GM12875 (cell line): Measurements from ENCODE around the gene HS2ST1.

Experiments used
- H3K4me3 ChIP-seq: one replicate; pipeline ENCODE4 v1.5.1; 2011; ENCODE audit warnings: low read depth, low read length, control low read depth
- TF ChIP-seq, protein P1 (sequence below): IDR thresholded peaks from 2 replicates; pipeline ENCODE4 v1.5.1; 2011; ENCODE audit warnings: low read depth, mild to moderate bottlenecking, control low read depth, inconsistent platforms, low read length, moderate library complexity, borderline replicate concordance; ENCODE audit not compliant: insufficient read depth

HS2ST1 gene

GRCh38 chr1:87149241-87150041, 235.0 kb downstream of the HS2ST1 start:
- TF ChIP-seq, protein P1, sequence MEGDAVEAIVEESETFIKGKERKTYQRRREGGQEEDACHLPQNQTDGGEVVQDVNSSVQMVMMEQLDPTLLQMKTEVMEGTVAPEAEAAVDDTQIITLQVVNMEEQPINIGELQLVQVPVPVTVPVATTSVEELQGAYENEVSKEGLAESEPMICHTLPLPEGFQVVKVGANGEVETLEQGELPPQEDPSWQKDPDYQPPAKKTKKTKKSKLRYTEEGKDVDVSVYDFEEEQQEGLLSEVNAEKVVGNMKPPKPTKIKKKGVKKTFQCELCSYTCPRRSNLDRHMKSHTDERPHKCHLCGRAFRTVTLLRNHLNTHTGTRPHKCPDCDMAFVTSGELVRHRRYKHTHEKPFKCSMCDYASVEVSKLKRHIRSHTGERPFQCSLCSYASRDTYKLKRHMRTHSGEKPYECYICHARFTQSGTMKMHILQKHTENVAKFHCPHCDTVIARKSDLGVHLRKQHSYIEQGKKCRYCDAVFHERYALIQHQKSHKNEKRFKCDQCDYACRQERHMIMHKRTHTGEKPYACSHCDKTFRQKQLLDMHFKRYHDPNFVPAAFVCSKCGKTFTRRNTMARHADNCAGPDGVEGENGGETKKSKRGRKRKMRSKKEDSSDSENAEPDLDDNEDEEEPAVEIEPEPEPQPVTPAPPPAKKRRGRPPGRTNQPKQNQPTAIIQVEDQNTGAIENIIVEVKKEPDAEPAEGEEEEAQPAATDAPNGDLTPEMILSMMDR: no peak
- H3K4me3 ChIP-seq: no peak overlapping the region

GRCh38 chr1:87150143-87150542, 235.7 kb downstream of the HS2ST1 start:
- TF ChIP-seq, protein P1: no peak
- no peak overlapping the region for H3K4me3 ChIP-seq

DNA sequence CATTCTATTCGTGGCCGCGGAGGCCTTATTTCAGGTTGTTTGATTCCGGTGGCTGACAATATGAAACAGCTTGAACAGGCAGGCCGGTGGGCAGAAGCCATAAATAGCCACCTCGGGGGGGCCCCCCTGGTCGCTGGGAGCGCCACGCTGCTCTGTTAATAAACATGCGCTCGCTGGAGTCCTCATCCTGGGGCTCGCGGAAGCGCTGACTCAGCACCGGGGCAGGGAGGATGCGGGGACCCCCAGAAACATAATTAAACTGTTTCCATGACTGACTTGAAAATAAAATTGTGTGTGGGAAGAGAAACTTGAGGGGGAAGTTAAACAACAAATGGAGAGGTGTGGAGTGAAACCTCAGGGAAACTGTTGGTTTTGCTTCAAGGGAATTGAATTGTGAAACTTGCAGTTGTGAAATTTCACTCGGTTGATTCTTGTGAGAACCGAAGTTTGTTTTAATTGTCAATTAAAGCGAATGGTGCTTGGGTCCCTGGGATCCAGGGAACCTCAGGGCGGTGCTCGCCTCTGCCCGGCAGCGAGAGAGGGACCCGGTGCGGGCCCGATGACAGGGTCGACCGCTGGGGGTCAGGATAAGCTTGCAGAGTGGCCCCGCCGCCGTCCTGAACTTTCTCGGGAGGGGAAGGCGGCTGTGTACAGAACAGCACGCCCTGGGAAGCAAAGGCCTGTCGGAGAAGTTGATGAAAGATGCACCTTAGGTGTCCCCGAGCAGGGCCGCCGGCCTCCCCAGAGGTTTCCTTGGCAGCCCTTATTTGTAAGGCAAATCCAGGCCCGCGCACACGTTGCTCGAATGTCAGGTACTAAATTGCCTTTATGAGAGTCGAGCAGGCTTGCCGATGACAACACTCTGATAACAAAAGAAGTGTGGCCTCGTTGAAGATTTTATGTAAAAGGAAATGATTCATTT, 237.3 kb downstream of the HS2ST1 start:
- H3K4me3 ChIP-seq: no peak overlapping the region
- TF ChIP-seq, protein P1: peak; percentile 55

- no peak overlapping the region for H3K4me3 ChIP-seq
- TF ChIP-seq, protein P1: no peak
These were observed 239.9 kb downstream of the HS2ST1 start for GRCh38 chr1:87154384-87154783.

DNA sequence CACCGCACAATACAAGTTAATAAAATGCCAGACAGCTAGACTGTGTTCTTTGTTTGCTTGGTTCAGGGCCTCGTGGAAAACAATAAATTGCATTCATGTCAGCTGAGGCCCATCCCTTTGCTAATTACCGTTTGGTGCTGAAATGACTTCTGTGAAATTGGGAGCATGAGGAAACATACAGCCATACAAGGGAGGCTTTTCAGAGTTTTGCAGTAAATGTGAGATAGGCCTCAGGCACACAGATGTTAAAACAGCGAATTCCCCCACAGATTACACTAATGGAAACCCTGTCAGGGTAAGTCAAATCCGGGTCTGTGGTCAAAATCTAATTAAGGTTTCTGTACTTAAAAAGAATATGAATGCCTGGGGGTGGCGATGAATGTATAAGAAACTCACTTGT, 240.7 kb downstream of the HS2ST1 start:
- TF ChIP-seq, protein P1: no peak
- no peak overlapping the region for H3K4me3 ChIP-seq

DNA sequence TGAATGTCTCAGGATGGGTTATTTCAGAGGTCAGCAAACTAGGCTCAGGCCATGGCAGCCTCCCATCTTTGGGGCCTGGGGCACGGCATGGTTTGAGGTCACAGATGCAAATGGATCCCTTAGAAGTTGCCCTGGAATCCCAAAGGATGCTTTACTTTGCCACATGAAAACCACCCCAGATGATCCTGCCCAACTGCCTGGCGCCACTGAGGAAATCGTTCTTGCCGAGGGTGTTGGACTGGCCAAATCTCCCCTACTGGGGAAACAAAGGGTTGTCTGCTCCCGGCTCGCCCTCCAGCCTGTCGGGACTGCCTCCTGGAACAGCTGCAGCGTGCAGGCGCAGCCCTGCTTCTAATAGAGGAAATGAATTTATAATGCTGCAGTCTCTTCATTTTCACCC, 241.2 kb downstream of the HS2ST1 start:
- no peak overlapping the region for H3K4me3 ChIP-seq
- TF ChIP-seq, protein P1: no peak
